OCI-M2 (cell line): Measurements from ENCODE around the gene ZC3H15.

ENCODE experiments used
- DNase-seq: peaks from one replicate; lab custom pipeline; 2025; ENCODE audit not compliant: unreplicated experiment; lab: John Stamatoyannopoulos, UW

The ZC3H15 gene

DNA sequence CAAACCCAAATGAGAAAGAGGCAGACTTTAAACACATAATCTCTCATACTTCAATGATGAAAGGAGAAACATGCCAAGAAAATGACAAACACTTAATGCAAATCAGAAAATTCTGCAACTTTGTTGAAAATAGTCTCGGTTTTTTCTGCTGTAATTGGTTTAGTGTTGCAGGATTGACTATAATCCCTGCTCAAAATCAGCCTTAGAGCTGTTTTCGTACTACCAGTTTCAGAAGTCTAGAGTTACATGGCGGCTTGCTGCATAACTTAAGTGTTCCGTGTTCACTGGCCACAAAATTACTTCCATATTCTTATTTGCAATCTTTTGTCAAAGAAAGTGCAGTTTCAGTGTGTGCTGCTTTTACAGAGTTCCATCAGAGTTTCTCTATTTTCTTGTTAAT lies 54.9 kb downstream of the ZC3H15 start:
- no peak for DNase-seq

DNA sequence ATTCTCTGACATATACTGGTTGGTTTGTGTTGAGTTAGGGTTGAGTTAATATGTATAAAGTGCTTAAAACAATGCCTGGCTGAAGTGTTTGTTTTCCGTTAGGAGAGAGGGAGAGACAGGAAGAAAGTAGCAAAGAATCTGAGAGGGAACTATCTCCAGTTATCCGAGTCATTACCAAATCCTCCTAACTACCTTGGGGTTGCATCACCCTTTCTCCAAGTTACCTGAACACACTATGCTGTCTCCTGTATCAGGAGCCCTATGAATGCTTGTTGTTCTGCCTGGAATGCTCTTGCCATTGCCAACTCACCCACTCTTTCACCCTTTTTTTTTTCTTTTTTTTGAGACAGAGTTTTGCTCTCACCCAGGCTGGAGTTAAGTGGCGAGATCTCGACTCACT lies 55.9 kb downstream of the ZC3H15 start:
- no peak for DNase-seq

DNA sequence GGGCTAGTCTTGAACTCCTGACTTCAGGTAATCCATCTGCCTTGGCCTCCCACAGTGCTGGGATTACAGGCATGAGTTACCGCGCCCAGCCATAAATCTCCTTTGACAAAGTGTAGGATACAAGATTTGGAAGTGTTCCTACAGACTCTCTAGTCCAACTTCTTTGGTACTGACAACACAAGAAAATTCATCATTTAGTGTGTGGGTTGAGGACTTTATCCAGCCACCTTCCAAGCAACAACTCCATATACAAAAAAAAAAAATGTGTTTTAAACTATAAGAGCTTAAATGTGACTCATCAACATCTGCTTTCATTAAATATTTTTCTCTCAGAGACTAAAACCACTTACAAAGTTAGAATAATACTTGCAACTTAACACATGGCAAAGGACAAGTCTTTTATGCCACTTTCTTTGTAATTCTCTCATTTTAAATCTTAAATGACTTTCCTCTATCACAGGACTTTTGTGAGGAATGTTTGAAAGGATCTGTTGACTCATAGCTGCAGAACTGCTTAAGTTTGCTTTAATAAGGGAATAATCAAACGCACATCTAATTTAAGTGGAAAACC lies 57.6 kb downstream of the ZC3H15 start:
- no peak for DNase-seq

DNA sequence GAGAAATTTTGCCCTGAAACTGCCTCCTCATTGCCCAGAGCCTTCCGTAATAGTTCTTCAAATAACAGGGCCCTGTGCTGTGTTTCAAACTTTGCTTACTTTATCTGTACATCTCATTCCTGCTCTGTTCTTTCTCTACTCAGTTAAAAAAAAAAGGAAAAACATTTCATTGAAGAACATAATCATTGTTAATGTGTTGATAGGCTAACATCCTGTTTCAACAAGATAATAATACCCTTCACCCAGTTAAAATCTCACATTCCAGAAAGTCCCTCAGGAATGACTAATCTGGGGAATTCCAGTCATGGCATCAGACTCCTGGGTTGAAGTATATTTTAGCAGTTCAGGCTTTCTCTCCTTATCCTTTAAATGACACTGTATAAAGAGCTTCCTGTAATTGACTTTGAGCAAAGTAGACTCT lies 58.2 kb downstream of the ZC3H15 start:
- DNase-seq, result no peak

DNA sequence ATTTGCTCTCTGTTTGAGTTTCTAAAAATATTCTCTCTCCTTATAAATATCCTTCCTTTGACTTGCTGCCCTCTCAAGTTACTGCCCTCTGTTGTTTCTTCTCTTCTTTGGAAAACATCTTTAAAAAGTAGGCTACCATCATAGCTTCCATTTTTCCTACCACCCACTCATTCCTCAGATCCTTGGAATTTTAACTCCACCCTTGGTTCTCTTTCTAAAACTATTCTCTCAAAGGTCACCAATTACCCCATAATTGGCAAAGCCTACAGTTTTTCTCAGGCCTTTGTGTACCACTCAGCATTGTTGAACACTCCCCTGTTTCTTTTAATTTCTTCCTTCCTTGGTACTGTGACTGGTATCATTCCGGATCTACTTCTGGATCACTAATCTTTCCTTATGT lies 60.8 kb downstream of the ZC3H15 start:
- no peak for DNase-seq

DNA sequence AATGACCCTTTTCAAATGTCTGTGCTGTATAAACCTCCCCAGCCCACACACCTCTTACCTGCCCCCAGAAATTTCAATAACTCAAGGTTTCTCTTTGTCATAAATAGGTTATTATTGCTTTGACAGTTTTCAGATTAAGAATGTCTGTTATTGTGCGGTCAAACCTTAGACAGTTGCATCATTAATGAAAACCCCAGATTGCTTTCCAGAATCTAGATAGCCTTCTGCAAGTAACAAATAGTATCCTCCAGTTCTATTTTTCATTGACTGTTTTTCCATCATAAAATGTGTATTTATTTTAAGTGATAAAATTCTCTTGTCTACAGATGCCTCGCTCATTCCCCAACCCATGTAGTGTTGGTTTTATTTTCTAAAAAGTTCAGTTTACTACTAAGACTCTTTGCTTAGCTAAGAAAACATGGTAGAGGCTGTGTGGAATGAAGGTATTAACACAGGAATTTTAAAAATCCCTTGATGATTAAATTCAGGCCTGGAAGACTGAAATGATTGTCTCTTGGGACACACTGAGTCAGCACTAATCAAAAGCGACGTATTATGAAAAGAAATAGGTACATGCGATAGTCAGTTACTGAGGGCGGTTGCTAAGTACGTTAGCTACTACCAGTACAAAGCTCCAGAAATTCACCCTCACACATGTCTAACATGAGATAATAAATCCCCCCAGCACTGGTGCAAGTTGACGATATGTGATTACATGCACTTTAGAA lies 65.4 kb downstream of the ZC3H15 start:
- DNase-seq, result no peak

DNA sequence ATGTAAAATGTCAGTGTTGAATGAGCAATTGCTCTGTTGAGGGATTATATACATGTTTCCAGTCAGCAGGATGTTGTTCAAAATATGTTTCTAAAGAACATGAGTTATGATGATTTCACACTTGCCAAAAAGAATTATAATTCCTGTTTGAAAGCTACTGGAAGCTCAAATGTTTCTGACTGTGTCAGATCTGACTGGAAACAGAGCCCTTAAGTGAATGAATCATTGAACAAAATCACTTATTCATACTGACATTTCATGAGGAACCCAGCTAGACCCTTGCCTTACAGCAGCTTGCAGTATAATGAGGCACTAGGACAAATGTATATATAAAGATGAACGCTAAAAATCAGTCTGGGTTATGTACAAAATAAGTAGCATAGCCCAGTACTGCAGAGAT lies 68.4 kb downstream of the ZC3H15 start:
- no peak for DNase-seq

DNA sequence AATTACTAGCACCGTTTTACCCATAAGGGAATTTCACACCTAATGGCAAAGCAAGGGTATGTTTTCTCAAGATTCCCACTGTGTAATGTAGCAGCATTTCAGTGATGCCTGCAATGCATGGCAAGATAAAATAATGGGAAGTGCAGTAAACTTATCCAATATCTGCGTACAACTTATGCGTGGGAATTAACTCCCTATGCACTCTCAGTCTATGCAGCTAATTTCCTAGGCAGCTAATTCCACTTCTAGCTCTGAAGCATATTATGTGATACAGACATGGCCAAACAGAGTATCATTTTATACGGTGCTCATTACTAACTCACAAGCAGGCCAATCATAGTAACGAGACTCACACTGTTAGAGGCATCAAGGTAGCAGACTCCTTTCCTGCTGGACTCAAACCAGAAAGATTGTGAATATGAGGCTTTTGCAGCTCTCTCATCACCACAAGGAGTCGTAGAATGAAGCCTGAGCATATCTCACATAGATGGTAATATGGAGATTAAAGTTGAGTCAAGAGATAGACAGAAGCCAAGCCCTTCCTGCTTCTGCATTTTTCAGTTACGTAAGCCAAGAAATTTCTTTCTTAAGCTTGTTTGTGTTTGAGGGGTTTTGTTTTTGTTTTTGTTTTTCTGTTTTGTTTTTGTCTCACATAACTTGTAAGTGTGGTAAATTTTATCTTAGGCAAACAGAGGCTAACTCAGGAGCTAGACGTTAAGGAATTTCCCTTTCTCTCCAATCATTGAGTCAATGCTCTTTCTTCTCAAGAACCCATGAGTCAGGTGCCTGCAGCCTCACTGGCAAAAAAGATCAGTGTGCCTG lies 69.0 kb downstream of the ZC3H15 start:
- DNase-seq, result no peak

DNA sequence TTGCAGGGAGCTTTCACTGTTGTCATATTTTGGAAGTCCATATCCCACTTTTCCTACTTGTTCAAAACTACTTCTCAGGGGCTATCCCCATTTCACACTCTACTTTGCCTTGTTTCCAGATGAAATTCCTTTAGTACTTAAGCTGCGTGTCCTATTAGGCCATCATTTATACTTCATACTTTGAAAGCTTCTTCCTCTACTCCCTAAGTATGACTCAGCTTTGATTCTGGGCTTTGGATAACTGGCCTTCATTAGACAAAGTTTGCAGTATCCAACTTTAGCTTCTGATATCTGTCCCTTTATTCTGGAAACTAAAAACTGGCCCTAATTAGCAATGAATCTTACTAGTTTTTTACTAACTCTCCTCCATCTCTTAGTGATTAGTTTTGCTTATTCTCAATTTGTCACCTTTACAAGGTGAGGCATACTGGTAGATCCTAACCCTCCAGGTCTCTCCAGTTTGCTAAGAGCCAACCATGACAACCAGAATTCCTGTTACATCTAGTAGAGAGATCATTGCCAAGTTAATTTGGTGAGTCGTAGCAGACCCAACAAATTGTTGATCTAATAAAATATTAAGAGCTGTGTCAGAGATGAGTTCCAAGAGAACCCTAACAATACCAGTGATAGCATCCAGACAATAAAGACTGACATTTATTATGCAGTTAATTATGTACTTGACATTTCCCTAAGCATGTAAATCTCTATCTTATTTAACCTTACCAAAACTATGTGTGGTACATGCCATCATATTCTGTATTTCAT lies 72.6 kb downstream of the ZC3H15 start:
- DNase-seq, result no peak
